IPS-NIHi11 (cell line): Measurements from ENCODE around the gene PIGV.

Experiments
- DNase-seq: peaks from one replicate; pipeline ENCODE4 v3.0.0; 2012; ENCODE audit warnings: mixed read lengths, low spot score

The PIGV gene

DNA sequence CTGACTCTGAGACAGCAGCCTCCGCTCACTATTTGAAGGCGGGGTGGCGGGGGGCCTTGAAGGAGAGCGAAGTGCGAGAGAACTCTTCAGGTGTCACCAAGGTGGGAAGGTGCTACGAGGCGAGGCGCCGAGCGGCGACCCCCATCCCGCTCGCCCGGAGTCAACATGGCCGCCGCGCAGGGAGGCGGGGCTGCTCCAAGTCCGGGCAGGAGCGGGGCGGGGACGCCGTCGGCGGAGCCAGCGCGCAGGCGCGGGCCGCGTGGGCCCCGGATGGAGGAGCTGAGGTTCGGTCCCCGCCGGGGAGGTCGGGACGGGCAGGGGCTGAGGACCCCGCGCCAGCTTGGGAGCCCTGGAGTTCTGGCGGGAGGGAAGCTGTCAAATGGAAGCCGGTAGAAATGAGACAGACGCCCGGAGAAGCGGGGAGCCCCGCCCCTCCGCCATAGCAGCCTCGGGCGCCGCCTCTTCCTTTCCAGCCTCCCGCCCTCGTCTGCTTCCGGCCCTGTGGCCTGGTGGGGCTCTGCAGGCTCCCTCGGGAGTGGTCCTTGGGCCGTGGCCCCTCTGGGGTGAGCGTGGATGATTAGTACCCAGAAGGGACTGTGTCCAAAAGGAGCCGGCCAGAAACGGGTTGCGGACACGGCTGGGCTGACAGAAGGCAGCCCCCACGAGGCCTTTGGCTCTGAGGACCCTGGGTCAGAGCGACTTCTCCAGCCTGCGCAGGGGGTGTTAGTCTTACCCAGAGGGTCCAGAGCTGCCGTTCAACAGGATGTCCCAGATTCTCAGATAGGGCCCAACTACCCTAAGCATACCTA, at the start of gene PIGV:
PIGV (plus strand) TSS at position 245 of the 809 bp plus-strand sequence. CDS start 2,866 bp downstream, outside the sequence.
- peak; percentile 94 for DNase-seq

DNA sequence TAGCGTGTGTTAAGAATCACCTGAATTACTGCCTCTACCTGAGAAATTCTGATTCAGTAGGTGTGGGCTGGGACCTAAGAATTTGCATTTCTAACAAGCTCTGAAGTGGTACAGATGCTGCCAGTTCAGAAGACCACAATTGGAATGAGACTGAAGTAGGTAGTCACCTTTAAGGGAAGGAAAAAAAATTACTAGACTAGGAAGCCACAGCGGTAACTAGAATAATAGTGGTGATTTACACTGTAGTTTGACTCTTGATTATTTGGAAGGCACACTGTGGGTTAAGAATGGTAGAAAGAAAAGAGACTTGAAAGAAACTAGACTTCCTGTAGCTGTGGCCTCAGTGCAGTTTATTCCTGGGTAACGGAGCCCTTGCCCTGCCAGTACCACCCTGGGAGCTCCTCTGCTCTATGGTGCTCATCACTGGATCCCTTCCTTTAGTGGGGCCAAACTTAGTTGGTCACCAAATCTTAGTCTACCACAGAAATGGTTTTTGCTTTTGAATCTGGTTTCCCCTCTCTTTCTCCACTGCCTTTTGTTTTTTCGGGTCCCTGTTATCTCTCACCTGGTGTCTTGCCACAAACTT, 48.3 kb upstream of the PIGV start:
- no peak for DNase-seq

DNA sequence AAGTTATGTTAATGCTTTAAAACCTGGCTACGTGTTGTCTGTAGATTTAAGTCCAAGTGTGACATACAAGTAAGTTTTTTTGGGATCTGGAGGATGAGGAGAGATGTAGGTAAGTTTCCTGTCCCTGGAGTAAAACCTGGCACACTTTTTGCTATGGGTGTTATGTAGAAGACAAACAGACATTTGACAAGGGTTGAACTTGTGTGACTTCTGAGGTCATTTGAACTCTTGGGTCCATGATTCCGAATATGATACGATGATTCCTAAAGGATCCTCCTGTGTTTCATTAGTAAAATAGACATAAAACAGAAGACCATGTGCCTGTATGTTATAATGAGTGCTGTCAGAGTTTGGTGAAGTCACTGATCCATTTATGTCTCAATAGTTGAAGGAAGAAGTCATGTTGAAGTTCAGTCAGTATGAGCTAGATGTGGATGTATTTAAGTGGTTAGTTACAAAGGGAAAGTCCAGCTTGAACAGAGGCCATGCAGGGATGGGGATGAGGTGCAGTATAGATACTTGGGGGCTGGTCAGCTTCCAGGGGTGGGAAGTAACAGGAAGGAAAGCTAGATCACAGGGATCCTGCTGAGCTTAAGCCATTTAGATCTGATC, 47.6 kb upstream of the PIGV start:
- DNase-seq: no peak

DNA sequence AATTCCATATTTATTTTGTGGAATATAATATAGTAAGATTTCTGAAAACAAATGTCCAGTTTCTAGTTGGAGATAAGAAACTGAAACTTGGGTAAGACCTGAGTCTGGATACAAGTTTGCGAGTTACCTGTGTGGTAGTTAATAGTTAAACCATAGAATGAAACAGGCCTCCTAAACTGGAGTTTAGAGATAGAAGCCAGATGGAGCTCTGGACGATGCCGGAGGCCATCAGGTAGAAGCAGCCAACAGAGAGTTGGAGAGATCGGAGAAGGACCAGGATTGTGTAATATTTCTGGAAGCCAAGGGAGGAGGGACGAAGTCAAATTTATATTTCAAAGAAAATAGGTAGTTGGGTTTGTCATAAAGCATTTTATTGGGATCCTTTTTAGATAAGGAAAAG, 46.8 kb upstream of the PIGV start:
- no peak for DNase-seq

DNA sequence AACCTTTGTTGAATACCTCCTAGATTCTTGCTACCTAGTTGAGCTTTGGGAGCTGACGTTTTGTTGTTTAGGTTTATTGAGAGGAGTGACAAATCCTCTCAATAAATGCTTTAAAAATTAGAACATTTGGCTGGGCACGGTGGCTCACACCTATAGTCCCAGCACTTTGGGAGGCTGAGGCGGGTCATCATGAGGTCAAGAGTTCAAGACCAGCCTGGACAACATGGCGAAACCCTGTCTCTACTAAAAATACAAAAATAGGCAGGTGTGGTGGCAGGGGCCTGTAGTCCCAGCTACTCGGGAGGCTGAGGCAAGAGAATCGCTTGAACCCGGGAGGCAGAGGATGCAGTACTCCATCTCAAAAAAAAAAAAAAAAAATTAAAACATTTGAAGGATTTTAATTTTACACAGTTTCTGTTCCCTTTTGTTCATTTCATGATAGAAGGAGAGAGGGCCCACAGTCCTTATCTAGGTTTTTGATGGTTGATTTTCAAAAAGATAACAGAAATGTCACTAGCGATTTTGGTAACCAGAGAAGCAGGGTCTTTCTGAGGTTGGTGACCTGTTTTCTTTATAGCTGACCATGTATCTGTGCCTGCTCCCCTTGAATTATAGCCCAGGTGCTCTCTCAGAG, 44.2 kb upstream of the PIGV start:
- no peak for DNase-seq

DNA sequence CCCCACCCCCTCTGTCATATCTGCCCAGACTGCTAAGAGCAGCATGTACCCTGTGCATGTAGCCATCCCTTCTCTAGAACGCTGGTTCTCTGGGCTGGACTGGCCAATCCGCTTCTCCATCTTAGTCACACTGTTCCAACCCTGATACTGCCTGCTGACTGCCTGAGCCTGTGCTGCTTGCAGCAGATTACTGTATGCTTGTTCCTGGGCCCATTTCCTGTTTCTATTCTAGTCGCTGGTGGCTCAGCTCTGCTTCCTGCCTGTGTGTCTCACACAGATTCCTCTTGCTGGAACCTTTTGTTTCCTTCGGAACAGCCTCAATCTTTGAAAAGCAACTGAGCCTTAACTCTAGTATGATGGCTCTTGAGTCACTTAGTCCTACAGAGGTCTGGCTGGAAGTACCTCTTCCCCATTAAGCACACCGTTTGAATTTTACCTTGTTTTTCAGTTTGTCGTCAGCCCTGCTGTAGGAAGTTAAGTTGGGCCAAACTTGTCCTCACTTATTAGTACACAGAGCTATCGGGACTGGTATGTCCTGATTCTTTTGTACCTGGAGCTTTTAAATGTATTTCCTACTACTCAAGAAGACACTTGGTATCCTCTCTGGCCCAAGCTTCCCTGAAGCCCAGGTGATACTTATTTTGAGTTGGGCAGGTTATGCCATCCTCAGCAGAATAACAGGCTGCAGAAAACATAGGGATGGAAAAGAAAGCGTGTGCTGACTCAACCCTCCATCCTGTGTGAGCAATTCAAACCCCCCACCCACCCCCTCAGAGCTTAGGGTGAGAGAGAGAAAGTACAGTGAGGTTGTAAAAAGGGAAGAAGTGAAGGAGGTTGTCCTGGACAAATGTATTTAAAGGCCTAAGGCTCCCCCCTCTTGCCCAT, 43.4 kb upstream of the PIGV start:
- DNase-seq: peak; percentile 68

DNA sequence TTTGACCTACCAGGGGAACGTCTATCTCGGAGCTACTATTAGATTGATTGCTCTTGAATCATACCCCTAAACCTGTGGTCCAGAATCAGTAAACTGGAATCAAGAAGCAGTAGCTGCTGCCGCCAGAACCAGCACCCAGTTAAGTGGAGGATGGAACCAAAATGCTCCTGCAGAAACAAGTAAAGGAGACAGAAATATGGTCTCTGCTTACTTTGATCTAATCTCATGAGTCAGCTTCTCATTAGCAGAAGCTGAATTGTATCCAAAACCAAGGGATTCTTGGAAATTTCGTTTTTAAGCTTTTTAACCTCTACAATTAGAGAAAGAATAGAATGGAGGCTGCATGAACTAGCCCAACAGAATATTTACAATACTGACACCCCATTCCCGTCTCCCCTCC, 42.6 kb upstream of the PIGV start:
- no peak for DNase-seq

DNA sequence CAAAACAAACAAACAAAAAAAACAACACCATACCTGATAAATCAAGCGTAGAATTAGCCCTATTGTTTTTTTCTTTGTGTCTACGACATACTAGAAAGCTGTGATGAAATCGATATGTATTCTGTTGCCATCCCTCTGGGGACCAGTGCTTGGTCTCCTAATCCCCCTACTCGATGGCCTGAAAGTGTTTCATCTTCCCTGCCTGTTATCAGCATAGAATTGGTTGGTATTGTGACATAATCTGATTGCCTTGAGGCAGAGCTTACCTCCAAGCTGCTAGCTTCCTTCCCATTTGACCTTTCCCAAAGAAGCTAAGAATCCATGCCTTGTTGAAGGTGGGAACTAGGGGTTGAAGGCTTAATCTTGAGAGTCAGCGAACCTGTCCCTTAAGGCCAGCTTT, 40.7 kb upstream of the PIGV start:
- DNase-seq: no peak

DNA sequence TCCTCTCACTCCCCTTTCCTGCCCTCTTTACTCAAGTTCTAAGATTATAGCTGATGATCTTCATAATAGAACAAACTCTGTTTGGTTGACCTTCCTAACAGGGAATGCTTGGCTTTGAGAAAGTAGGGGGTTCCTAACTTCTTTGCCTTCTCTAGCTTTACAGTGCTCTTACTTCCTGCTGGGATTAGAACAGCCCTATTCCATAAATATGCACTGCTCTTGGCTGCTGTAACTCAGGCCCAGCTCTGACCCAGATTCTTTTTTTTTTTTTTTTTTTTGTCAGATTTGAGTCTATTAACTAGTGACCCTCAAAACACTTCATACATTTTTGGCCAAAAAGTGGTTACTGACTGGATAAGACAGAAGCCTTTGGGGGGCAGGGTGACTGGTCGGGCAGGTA, 39.4 kb upstream of the PIGV start:
- DNase-seq: no peak

DNA sequence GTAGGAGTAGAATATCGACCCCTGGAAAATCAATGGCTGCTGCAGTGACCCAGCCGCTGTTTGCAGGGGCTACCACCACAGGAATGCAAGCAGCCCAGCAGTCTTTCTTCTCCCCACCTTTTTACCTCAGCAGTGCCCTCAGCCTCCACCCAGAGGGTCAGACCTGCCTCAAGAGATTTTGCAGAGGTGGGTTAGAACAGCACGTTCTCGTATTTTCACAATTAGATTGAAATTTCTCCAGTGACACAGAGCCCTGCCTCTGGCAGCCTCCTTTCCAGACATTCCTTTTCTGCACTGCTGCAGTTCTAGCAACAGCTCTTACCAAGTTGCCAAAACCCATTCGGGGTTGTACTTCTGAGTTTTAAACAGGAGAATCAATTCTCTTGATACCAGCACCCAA, 38.3 kb upstream of the PIGV start:
- no peak for DNase-seq

DNA sequence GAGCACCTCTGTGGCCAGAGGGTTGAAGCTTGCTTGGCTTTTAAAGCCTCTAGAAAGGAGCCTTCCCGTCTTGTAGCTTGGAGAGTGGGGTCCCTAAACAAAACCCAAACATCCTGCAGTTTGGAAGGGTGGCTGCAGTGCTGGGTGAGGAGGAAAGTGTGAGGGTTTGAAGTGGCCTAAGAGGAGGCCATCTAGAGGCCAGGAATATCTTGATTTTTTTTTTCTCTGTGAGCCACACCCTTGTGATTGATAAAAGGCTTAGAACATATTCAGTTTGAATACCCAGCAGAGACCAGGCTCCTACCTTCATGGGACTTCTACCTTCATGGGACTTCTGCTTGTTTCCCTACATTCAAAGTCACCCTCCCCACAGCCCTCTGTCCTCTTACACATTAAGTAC, 37.3 kb upstream of the PIGV start:
- no peak for DNase-seq

DNA sequence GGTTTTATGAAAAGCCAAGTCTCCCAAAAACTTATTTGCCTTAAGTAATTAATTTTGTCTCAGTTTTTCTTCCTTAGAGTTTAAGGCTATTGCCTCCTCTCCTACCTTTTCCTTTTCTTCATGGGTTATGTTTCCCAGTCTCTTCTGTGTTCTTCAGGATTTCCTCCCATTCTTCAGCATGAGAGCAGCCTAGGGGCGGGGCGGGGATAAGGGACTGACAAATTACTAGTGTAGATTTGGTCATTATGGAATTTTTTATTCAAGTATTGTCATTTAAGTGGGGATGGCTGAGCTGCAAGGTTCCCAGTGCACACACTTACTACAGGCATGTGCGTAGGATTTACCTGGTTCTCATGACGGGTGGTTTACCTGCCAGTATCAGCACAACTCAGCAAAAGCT, 35.2 kb upstream of the PIGV start:
- DNase-seq: no peak

DNA sequence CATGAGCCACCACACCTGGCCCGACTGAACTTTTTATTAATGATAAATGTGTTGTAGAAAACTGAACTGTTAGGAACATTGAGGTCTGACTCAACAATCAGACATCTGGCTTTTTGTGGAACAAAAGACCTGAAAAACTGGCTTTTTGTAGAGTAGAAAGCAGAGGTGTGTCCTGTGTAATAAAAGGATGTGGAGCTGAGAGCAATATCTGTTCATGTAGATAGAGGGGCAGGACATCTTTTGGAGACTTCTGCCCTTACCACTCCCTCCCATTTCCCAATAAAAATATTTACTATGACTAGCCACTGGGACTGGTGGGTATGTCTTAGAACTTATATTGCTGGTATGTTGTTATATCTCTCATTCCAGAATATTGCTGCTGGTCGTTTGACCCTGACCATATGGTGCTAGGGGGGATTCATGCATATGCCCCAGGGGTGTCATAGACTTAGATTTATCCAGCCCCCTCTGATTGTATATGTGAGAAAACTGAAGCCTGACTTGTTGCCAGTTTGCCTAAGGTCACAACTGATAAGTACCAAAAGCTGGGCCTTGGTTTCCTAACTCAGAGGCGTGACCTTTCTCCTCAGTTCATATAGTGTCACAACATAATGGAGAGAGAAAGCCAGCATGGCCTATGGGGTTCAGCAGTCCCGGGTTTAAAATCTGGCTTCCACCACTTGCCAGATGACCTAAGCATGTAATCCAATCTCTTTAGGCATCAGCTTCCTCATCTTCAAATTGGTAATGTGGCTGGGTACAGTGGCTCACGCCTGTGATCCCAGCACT, 33.5 kb upstream of the PIGV start:
- DNase-seq: no peak

DNA sequence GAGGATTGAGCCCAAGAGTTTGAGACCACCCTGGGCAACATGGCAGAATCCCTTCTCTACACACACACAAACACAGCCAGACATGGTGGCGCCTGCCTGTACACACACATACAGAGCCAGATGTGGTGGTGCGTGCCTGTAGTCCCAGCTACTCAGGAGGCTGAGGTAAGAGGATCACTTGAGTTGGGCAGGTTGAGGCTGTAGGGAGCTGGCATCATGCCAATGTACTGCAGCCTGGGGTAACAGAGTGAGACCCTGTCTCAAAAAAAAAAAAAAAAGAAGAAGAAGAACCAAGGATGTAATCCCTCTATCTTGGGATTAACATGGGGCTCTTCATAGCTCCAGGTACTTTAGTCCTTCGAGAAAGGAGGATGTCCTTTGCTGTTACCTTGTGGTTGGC, 29.4 kb upstream of the PIGV start:
- no peak for DNase-seq

DNA sequence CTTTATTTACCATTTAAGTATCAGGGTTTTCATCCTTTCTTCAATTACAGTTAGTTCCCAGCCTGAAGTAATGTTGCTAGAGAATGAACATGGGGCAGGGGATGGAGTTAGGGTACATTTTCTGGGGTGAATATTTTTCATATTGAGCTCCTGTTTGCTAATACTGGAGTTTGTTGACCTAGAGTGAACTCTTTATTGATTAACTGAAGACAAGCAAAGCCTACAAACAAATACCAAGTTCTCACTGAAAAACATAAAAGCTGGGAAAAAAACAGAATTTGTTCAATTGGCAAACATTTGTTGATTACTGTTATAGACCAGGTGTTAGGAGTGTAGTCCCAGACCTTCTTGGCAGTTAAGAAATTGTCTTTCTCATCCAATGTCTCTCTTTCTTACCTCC, 28.2 kb upstream of the PIGV start:
- DNase-seq: no peak

DNA sequence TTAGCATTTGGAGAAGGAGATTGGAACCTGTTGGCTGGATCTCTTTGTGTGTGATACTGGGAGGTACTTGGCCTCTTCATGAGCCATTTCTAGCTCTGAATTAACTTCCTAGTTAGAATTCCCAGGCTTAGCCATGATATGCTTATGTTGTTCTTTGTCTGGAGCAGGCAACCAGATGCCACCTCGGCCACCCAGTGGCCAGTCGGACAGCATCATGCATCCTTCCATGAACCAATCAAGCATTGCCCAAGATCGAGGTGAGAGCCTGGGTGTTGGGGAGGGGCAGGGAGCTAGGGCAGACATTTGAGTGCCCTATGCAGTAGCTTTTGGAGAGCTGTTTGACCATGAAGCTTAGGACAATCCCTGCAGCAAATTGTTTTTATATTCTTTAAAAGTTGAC, 26.5 kb upstream of the PIGV start:
- no peak for DNase-seq

DNA sequence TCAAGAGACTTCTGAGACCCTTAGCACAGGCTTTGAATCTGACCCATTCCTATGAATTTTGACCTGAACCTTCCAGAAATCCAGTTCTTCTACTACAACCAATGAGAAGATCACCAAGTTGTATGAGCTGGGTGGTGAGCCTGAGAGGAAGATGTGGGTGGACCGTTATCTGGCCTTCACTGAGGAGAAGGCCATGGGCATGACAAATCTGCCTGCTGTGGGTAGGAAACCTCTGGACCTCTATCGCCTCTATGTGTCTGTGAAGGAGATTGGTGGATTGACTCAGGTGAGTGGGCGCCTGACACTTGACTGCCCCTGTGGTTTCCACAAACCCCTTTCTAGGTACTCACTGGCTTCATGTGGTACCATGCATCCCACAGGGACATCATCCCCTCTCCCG, 20.0 kb upstream of the PIGV start:
- DNase-seq: no peak

DNA sequence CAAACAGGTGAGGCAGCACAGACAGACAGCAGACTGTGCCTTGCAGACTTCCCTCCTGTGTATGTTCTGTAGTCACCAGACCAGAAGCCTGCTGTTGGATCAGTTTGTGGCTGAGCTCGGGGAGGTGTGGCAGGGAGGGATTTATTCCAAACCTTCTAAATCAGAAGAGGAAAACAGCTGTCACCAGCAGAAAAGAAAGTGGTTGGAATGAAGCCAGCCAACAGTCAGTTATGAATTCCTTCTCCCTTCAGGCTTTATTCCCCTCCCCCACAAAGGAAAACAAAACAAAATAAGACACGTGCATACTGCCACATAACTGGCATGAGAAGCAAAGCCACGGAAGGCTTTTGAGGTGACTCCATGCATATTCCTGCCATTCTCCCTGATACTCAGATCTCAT, 19.0 kb upstream of the PIGV start:
- DNase-seq: no peak

DNA sequence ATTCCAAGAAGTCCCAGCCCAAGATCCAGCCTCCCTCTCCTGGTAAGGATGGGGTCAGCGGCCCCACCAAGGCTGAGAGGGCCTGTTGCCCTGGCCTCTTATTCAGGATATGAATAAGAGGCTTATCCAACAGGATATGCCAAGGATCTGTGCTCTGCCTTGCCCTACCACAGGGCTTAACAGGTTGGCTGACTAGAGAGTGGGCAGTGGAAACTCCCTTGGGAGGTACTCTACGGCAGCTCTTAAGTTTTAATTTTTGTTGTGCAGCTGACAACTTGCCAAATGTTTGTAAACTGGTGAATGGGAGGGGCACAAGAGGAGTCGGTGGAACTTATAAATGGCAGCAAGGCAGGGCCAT, 16.5 kb upstream of the PIGV start:
- no peak for DNase-seq

DNA sequence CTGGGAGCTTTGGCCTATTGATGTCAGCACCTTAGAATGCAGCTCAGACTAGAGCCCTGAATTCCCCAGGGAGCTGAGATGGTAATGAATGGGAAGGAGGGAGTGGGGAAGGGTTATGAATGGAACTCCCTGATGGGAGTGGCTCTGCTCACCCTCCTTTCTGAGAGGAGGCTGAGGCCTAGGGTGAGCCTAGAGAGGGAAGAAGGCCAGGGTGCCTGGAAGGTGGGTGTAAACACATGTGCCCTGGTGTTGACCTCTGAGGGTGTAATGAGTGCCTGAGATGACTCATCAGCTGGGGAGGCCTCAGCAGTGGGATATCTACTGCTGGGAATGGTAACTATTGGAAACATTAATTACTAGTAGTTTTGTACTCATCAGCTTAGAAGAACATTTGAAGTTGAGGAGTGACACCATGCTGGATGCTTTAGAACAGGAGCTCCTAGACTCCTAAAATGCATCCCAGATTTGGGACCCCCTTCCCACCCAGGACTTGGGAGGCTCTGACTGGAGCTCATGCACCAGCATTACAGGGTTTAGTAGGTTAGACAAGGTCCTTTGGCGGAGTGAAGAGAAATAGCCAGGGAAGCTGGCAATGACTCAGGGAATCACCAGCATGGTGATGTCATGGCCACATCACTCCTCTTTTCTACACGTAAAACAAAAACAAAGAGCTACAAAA, 16.0 kb upstream of the PIGV start:
- DNase-seq: peak; percentile 37

DNA sequence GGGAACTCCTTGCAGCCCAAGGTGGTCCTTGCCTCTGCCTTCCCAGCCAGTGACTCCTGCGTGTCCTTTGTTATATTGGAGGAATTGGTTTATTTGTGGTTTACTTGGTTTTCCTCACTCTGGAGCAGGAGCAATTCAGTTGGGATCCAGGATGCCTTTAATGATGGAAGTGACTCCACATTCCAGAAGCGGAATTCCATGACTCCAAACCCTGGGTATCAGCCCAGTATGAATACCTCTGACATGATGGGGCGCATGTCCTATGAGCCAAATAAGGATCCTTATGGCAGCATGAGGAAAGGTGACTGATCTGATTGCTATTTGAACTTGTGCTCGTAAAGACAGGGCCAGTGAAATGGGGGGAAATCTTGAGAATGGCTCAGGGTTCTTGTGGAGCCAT, 15.1 kb upstream of the PIGV start:
- no peak for DNase-seq
